ENCODE data around the gene ARGLU1. TPM values are rescaled to one million over a fixed set of nuclear protein-coding genes. Genes with fewer than 3 reads are reported as not detected.

ARGLU1 gene
- total and polyA plus RNA-seq, 11 donors, result 14.2 to 54.0 (median 28.1) TPM

DNA sequence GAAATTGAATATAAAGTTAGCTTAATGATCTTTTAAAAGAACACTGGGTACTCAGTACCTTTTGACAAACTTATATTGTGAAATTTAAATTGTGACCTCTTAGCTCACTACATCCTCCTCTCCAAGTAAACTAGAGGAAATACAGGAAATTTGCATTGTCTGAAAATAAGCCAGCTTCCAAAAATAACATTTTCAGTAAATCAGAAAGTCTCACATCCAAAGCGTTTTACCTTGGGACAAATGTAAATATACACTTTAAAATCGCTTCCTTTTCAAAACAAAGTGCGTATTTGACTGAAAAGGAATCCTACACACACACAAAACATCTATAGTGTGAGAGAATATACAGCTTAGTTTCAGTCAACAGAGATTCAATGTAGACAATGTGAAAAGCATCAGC, 30.4 kb downstream of the ARGLU1 start:
- 61 to 74% (median 65%) methylated on average over 3 of the region's 3 CpGs for WGBS, 4 donors
- H3K4me1 ChIP-seq, result peaks cover 0 to 40% (median 10%) of the 10 kb centered on the region in 12 donors
- H3K27me3 ChIP-seq, result peaks cover 0 to 23% (median 0%) of the 10 kb centered on the region in 9 donors
- H3K36me3 ChIP-seq, result peaks cover 0 to 21% (median 17%) of the 10 kb centered on the region in 9 donors
- no peak overlapping the region for H3K27ac ChIP-seq
- ATAC-seq (no peak), DNase-seq (no peak)
- intact Hi-C loops (cut with DNase I), result loop anchor here (2.0 to 10.0 kb wide), 14 partner anchors 80 to 1965 kb away; no protein-coding TSS in a partner anchor
- H3K4me3 ChIP-seq, result no peak overlapping the region
- H3K9me3 ChIP-seq, result no peaks in the 10 kb centered on the region
- TF ChIP-seq POLR2A (IDR thresholded peaks at IDR 0.05), result no peak
- TF ChIP-seq, protein P1, sequence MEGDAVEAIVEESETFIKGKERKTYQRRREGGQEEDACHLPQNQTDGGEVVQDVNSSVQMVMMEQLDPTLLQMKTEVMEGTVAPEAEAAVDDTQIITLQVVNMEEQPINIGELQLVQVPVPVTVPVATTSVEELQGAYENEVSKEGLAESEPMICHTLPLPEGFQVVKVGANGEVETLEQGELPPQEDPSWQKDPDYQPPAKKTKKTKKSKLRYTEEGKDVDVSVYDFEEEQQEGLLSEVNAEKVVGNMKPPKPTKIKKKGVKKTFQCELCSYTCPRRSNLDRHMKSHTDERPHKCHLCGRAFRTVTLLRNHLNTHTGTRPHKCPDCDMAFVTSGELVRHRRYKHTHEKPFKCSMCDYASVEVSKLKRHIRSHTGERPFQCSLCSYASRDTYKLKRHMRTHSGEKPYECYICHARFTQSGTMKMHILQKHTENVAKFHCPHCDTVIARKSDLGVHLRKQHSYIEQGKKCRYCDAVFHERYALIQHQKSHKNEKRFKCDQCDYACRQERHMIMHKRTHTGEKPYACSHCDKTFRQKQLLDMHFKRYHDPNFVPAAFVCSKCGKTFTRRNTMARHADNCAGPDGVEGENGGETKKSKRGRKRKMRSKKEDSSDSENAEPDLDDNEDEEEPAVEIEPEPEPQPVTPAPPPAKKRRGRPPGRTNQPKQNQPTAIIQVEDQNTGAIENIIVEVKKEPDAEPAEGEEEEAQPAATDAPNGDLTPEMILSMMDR (IDR thresholded peaks at IDR 0.05), result no peak

DNA sequence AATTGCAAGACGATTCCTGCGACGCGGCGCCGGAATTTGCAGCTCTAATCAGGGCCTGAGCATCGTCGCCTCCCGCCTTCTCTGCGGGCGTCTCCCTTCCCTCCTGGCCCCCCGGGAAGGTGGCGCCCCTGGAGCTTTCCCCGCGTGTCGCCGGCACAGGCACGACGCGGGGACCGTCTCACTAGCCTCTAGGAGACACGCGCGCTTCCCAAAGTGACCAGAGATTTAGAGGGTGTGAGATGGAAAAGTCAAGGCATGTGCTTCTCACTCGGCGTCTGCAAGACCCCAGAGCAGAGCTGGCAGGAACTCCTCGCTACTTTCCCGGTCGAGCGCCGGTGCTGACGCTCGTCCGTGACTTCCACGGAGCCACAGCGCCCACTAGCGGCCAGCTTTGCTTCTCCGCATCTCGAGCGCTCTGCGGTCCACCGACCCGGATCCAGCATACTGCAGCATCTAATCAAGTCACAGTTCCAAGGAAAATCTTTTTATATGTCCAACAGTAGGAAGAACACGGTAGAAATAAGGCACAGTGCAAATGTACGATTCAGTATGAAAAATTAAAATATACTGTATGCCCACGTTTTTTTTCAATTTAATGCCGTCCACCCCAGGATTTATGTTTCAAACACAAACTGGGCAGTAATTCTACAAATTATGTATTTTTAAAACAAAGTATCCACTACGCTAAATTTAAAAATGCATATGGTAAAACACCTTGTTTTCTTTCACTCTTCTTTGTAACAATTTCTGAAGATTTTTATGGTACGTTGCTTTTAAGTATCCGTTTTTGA, 31.5 kb downstream of the ARGLU1 start:
- WGBS, 4 donors, result 5 to 11% (median 8%) methylated on average over 26 to 50 of the region's 50 CpGs
- ATAC-seq (peak; percentile 70 to 86 (median 82)), DNase-seq (peak; percentile 90 to 96 (median 91))
- TF ChIP-seq POLR2A (IDR thresholded peaks at IDR 0.05), result no peak
- TF ChIP-seq, protein P1 (IDR thresholded peaks at IDR 0.05), result peak; percentile 87 to 99 (median 97)
- Histone ChIP-seq H3K9me3 (no peaks in the 10 kb centered on the region), H3K4me3 (peak overlapping the region; percentile 59 to 83 (median 74)), H3K27me3 (peaks cover 0 to 29% (median 0%) of the 10 kb centered on the region in 9 donors), H3K36me3 (peaks cover 0 to 11% (median 6%) of the 10 kb centered on the region in 9 donors), H3K4me1 (peaks cover 0 to 41% (median 13%) of the 10 kb centered on the region in 12 donors), H3K27ac (peak overlapping the region; percentile 51 to 89 (median 74))
- intact Hi-C loops (cut with DNase I), result loop anchor here (2.0 to 10.0 kb wide), 14 partner anchors 81 to 1964 kb away; no protein-coding TSS in a partner anchor

DNA sequence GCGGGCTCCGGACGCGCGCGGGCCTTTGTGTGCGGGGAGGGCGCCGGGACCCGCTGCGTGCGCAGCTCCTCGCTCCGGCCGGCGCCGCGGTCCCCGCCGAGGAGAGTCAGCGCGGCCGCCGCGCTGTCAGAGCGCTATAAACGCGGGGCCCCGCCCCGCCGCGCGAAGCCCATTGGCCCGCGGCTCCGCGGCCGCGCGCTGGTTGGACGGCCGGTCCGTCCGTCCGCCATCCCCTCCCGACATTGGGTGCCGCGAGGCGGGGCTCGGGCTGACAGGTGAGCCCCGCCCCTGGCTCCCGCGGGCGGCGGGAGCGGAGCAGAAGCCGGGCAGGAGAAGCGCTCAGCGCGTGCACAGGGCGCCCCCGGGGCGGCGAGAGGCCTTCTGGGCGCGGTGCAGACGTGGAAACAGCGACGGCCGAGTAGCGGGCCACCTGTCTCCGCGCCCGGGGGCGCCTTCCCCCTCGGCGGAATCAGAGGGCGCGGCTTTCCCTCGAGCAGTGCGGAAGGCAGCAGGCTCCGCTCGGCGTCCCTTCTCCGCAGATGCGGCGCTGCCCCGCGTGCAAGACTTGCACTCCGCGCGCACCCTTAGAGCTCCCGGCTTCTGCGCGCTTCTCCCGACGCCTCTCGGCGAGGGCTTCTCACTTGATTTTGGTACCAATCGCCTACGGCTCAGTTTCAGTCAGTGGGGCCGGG, 32.2 kb downstream of the ARGLU1 start, which contains the start of gene EFNB2:
Gene EFNB2, minus strand, starts transcription at position 111 of the 692 bp plus-strand sequence. CDS start 698 bp downstream, outside the sequence.
- DNase-seq (peak; percentile 90 to 96 (median 93)), ATAC-seq (peak; percentile 90 to 97 (median 92))
- peak; percentile 49 to 98 for TF ChIP-seq POLR2A (IDR thresholded peaks at IDR 0.05)
- TF ChIP-seq, protein P1 (IDR thresholded peaks at IDR 0.05), result peak in 2 of 12 donors; percentile 4 to 8
- Histone ChIP-seq H3K27ac (peak within 1 kb of the TSS; percentile 70 to 89 (median 83)), H3K9me3 (no peaks in the 10 kb centered on the region), H3K27me3 (peaks cover 0 to 37% (median 0%) of the 10 kb centered on the region in 9 donors), H3K4me3 (peak within 1 kb of the TSS; percentile 59 to 83 (median 74)), H3K36me3 (peaks cover 0 to 4% (median 0%) of the 10 kb centered on the region in 9 donors), H3K4me1 (peaks cover 0 to 41% (median 13%) of the 10 kb centered on the region in 12 donors)
- intact Hi-C loops (cut with DNase I), result loop anchor here (2.0 to 10.0 kb wide), 16 partner anchors 82 to 1963 kb away; no protein-coding TSS in a partner anchor
- WGBS, 4 donors, result 0 to 2% (median 1%) methylated on average over 47 to 102 of the region's 102 CpGs; no CpG with 5 or more reads in 1 of the 4 donors
